IPS DF 4.7 (cell line): ENCODE data around the gene CHRNA3.
"Not testable (repeated sequence)": the region's sequence is repeated elsewhere in the genome, so short reads cannot be mapped to it uniquely, and the experiment has no call there.

Source experiments
- DNase-seq: peaks from one replicate; pipeline ENCODE4 v3.0.0-alpha.2; 2013; ENCODE audit warnings: low spot score; ENCODE audit errors: extremely low read depth

CHRNA3 gene

DNA sequence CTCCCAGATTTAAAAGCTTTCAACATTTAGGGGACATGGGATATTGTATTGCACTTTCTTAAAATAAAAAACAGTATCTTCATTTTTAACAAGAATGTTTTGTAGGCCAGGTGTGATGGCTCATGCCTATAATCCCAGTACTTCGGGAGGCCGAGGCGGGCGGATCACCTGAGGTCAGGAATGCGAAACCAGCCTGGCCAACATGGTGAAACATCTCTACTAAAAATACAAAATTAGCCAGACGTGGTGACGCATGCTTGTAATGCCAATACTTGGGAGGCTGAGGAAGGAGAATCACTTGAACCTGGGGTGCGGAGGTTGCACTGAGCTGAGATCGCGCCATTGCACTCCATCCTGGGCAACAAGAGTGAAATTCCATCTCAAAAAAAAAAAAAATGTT is 60.6 kb downstream of the CHRNA3 start:
- DNase-seq: not testable (repeated sequence)

DNA sequence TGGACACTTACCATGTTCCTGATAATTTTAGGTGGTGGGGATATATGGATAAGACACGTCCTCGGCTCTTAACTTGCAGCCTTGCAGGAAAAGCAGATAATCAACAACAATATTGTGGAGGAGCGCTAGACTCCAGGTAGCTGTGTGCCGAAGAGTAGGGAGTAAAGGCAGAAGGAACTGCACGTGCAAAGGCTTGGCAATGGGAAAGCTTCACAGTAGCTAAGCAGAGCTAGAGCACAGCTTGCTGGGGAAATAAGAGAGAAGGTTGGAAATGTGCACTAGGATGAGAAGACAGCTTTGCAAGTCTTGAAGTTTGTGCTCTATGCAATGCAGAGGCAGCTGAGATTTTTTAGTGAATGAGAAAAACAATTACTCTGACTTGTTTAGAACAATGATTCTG is 68.2 kb downstream of the CHRNA3 start:
- DNase-seq: no peak

DNA sequence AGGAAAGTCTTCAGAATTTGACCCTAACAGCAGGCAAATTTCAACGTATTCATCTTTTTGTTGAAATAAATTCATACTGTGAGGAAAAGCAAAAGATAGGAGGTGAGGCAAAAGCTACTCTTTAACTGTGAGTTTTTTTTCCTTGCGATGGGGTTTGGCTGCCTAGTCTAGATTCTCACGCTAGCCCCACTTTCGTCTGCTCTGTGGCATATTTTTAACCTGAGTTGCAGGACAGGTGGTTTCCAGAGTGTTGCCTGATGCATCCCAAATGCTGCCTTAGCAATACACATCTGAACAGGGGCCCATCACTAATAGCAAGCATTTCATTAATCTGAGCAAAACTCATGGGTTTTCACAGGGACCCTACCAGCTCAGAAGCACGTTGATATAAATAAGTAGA is 68.9 kb downstream of the CHRNA3 start:
- DNase-seq: no peak

DNA sequence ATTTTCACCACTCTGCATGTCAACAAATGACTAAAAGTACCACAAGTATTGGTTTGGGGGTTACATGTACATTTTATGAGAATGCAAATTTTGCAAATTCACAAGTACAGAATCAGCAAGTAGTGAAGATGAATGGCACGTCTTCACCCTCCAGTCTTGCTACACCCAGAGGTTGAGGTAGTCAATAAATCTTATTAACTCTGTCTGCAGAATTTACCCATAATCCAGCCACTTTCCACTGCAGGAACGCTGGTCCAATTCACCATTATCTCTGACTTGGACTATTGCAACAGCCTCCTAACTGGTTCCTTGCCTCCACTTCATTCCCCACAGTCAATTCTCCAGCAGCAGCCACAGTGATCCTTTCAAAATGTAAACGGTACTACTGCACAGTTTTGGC is 70.0 kb downstream of the CHRNA3 start:
- DNase-seq: no peak

DNA sequence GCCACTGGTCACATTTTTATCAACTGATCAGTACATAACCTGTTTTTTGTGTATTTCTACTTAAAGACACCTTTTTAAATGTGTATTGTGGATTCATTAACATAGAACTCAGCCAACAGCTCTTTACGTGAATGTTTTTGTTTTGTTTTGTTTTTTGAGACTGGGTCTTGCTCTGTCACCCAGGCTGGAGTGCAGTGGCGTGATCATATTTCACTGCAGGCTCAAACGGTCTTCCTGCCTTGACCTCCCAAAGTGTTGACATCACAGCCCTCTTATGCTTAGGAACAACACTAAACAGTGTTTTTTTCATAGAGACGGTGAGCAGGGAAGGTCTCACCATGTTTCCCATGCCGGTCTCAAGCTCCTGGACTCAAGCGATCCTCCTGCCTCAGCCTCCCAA is 70.6 kb downstream of the CHRNA3 start:
- no peak for DNase-seq
